Measurements from ENCODE around the gene IGLON5.

Gene IGLON5

GRCh38 chr19:51341066-51341465 lies 29.6 kb downstream of the IGLON5 start:
- CTCF ChIA-PET: interaction anchor here (0.7 to 2.8 kb wide), 10 partner anchors 9 to 320 kb away, joined by 3 to 11 read pairs (median 4); partner anchors contain the start of gene ETFB
- no peak for TF ChIP-seq CTCF (IDR thresholded peaks at IDR 0.05; ENCODE audit: control extremely low read depth, extremely low read depth, low read depth, missing control alignments)
- POLR2A ChIA-PET: no interaction called here
- no peak for DNase-seq (ENCODE audit: extremely low spot score)

- no peak for TF ChIP-seq CTCF (IDR thresholded peaks at IDR 0.05; ENCODE audit: control extremely low read depth, extremely low read depth, low read depth, missing control alignments)
- no peak for DNase-seq (ENCODE audit: extremely low spot score)
- ChIA-PET CTCF (interaction anchor here (0.7 to 2.8 kb wide), 9 partner anchors 17 to 319 kb away, joined by 3 to 11 read pairs (median 5); no protein-coding TSS in a partner anchor), POLR2A (interaction anchor here (0.9 kb wide), 1 partner anchor 14 kb away, joined by 5 read pairs; no protein-coding TSS in a partner anchor)
Measured at GRCh38 chr19:51341976-51342580, 30.6 kb downstream of the IGLON5 start, which contains the start of gene VSIG10L. TSS of gene VSIG10L (minus strand) at chr19:51342139. CDS start at chr19:51342124, 15 bp downstream.

GRCh38 chr19:51342631-51343569 lies 31.5 kb downstream of the IGLON5 start:
- ChIA-PET CTCF (interaction anchor here (0.9 to 2.7 kb wide), 10 partner anchors 17 to 317 kb away, joined by 3 to 9 read pairs (median 4); no protein-coding TSS in a partner anchor), POLR2A (interaction anchor here (0.9 kb wide), 1 partner anchor 13 kb away, joined by 5 read pairs; no protein-coding TSS in a partner anchor)
- TF ChIP-seq CTCF (IDR thresholded peaks at IDR 0.05; ENCODE audit: control extremely low read depth, extremely low read depth, low read depth, missing control alignments): no peak
- DNase-seq (ENCODE audit: extremely low spot score): no peak

- DNase-seq (ENCODE audit: extremely low spot score): no peak
- no peak for TF ChIP-seq CTCF (IDR thresholded peaks at IDR 0.05; ENCODE audit: control extremely low read depth, extremely low read depth, low read depth, missing control alignments)
- ChIA-PET CTCF (no interaction called here), POLR2A (no interaction called here)
Measured at GRCh38 chr19:51345076-51345620, 33.7 kb downstream of the IGLON5 start.

DNA sequence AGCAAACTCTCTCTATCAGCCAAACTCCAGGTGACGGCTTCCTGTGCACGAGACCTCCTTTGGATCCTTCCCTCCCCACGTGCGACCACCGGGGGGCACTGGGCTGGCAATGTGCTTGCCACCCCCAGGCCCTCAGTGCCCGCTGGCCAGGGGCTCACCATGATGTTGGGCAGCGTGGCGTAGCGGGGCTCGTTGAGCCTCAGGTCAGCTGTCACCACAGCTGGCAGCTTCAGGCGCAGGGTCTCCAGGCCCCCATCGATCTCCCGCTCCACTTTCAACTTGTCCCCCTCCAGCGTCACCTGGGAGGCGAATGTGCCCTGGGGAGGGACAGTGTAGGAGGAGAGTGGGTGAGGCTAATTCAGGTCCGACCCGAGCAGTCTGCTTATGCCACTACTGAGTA lies 35.3 kb downstream of the IGLON5 start:
- no peak for TF ChIP-seq CTCF (IDR thresholded peaks at IDR 0.05; ENCODE audit: control extremely low read depth, extremely low read depth, low read depth, missing control alignments)
- POLR2A ChIA-PET: no interaction called here
- DNase-seq (ENCODE audit: extremely low spot score): no peak
- CTCF ChIA-PET: no interaction called here

DNA sequence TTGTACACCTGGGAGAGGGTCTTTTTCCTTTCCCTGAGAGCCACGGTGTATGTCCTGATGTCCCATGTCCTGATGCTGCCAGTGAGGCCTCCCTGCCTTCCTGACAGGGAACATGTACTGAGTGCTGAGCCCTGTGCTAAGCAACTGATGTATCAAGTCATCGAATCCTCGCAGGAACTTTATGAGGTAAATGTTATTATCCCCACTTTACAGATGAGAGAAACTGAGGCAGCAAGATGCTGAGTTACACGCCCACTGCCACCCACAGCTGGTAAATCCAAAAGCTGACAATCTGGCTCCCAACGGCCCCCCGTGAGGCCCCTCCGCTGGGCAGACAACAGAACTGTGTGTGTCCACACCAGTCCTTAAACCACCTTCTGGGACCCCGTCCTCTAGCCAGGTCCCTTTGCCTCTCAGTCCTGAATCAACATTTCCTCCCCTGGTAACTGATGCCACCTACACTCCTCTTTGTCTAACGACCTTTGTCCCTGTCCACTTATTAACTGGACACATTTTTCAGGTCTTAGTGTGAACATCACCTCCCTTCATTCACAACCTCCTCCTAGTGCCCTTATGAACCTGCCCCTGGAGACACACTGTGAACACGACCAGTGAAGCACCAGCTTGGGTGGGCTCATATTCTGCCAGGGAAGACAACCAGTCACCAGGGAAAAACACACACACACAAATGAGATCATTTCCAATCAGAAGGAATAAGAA lies 35.9 kb downstream of the IGLON5 start:
- POLR2A ChIA-PET: no interaction called here
- TF ChIP-seq CTCF (IDR thresholded peaks at IDR 0.05; ENCODE audit: control extremely low read depth, extremely low read depth, low read depth, missing control alignments): no peak
- CTCF ChIA-PET: no interaction called here
- no peak for DNase-seq (ENCODE audit: extremely low spot score)
